Mucosa of stomach (tissue), 1 donor: Measurements from ENCODE around the gene MRPL11.

Source experiments
- H3K27me3 ChIP-seq: one replicate; pipeline ENCODE4 v1.7.0; 2013; ENCODE audit warnings: mild to moderate bottlenecking, low read length; ENCODE audit not compliant: control insufficient read depth, insufficient read depth
- H3K36me3 ChIP-seq: one replicate; pipeline ENCODE4 v1.7.0; 2013; ENCODE audit warnings: low read length; ENCODE audit not compliant: control insufficient read depth, insufficient read depth
- H3K4me1 ChIP-seq: one replicate; pipeline ENCODE4 v1.7.0; 2013; ENCODE audit warnings: mild to moderate bottlenecking, low read length; ENCODE audit not compliant: control insufficient read depth, insufficient read depth
- H3K4me3 ChIP-seq: one replicate; pipeline ENCODE4 v1.7.0; 2013; ENCODE audit warnings: low read length
- H3K9ac ChIP-seq: one replicate; pipeline ENCODE4 v1.7.0; 2013; ENCODE audit warnings: mild to moderate bottlenecking, low read length, moderate library complexity
- H3K9me3 ChIP-seq: one replicate; pipeline ENCODE4 v1.7.0; 2013; ENCODE audit warnings: mild to moderate bottlenecking, low read length, moderate library complexity; ENCODE audit not compliant: control insufficient read depth
- donor health status: Pancreatic carcinoma.

The MRPL11 gene

DNA sequence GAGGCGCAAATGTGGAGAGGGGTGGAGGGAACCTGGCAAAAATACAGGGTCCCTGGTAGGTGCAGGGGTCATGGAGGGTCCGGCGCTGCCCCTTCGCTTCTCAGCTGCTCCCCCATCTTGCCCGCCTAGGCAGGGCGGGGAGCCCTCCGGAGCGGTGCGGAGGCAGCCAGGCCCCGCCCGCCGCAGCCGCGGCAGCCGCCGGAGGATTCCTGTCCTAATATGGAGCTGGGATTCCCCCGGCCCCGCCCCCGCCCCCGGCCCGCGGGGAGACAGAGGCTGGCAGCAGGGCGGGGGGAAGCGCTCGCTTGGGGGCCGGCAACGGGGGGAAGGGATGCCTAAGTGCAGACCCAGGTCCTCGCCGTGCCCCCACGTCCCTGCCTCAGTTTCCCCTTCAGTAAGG lies 18.8 kb downstream of the MRPL11 start:
- no peak overlapping the region for H3K4me3 ChIP-seq

DNA sequence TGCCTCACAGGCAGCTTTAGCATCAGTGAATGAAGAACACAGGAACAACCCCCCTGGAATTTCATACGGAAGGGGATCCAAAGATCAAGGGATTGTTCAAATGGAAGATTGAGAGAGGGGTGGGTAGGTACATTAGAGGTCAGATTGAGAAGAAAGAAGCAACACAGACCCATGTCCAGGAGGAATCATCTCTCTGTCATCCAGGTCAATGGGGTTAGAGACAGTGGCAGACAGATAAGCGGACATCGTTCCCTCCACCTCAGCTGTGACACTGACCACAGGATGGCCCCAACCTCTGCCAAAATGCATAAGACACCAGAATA lies 19.7 kb downstream of the MRPL11 start:
- no peak overlapping the region for H3K9ac ChIP-seq
- H3K9me3 ChIP-seq, result no peaks in the 10 kb centered on the region
- no peak overlapping the region for H3K4me3 ChIP-seq
- H3K4me1 ChIP-seq, result peaks cover 12% of the 10 kb centered on the region
- H3K27me3 ChIP-seq, result peaks cover 24% of the 10 kb centered on the region
- H3K36me3 ChIP-seq, result no peaks in the 10 kb centered on the region

More for the DNA sequence above, 18.8 kb downstream of the MRPL11 start:
- no peak overlapping the region for H3K9ac ChIP-seq
- no peaks in the 10 kb centered on the region for H3K9me3 ChIP-seq
- peaks cover 12% of the 10 kb centered on the region for H3K4me1 ChIP-seq
- no peaks in the 10 kb centered on the region for H3K36me3 ChIP-seq
- H3K27me3 ChIP-seq, result peaks cover 24% of the 10 kb centered on the region

DNA sequence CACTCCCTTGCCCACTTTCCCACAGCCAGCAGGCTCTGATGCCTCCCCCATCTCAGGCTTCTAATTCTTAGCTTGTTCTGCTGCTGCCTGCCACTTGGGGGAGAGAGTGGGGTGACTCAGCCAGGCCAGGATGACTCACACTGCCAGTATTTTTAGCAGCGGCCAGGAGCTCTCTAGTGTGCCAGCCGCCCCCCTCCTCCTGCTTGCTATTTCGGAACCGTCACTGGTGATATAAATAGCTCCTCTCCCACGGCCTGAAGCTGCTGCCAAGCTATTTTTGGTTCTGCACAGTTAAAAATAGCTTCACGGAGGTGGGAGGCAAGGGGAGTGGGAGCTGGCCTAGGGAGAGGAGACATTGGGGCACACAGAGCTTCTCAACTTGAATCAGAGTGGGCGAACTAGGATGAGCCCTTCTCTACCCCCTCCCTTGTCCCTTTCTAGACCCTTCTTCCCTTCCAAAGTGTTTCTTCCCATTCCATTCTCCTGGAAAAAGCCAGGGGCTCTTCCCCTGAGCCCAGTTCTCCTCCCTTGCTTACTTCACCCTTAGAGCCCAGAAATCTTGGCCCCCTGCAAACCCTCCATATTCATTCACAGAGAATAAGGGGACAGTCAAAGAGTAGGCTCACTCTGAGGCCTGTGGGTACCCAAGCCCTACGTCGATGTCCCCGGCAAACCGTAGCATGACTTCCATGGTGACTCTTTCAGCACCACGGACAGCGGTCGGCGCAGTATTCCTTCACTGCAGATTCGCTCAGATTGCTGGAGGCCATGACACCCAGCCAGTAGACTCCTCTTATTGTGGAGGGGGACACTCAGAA lies 20.3 kb downstream of the MRPL11 start:
- Histone ChIP-seq H3K4me3 (no peak overlapping the region), H3K36me3 (no peaks in the 10 kb centered on the region), H3K4me1 (peaks cover 12% of the 10 kb centered on the region), H3K27me3 (peaks cover 24% of the 10 kb centered on the region), H3K9me3 (no peaks in the 10 kb centered on the region), H3K9ac (no peak overlapping the region)

DNA sequence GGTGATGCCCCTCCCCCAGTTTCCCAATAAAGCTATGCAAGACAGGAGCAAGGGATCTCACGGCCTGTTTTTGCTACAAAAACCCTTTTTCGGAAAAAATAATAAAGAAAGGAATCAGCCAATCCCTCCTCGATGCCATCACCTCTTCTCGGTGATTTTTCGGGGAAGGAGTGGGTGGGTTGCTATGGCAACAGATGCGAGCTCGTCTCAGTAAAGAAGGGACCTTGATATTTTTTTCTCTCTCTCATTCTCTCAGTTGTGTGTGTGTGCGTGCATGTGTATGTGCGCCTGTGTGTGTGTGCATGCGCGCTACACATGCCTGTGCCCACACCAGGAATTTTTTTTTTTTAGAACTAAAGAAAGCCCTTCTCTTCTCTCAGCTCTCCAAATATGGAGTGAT lies 21.6 kb downstream of the MRPL11 start:
- no peaks in the 10 kb centered on the region for H3K36me3 ChIP-seq
- H3K4me3 ChIP-seq, result no peak overlapping the region
- H3K4me1 ChIP-seq, result peaks cover 12% of the 10 kb centered on the region
- no peaks in the 10 kb centered on the region for H3K9me3 ChIP-seq
- no peak overlapping the region for H3K9ac ChIP-seq
- peaks cover 24% of the 10 kb centered on the region for H3K27me3 ChIP-seq

DNA sequence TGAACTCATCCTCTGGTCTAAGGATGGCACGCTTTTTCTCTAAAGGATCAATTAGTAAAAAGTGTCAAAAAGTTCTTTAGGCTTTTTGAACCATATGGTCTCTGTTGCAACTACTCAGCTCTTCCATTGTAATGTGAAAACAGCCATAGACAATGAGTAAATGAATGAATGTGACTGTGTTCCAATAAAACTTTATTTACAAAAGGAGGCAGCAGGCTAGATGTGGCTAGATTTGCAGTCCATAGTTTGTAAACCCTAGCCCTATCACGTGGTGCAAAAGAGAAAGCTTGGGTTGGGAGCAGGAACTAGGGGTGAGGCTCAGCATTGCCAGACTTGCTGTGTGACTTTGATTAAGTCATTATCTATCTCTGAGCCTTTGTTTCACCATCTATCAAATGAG lies 23.2 kb downstream of the MRPL11 start:
- peaks cover 24% of the 10 kb centered on the region for H3K27me3 ChIP-seq
- H3K4me3 ChIP-seq, result no peak overlapping the region
- no peaks in the 10 kb centered on the region for H3K36me3 ChIP-seq
- no peaks in the 10 kb centered on the region for H3K9me3 ChIP-seq
- H3K9ac ChIP-seq, result no peak overlapping the region
- peaks cover 11% of the 10 kb centered on the region for H3K4me1 ChIP-seq

DNA sequence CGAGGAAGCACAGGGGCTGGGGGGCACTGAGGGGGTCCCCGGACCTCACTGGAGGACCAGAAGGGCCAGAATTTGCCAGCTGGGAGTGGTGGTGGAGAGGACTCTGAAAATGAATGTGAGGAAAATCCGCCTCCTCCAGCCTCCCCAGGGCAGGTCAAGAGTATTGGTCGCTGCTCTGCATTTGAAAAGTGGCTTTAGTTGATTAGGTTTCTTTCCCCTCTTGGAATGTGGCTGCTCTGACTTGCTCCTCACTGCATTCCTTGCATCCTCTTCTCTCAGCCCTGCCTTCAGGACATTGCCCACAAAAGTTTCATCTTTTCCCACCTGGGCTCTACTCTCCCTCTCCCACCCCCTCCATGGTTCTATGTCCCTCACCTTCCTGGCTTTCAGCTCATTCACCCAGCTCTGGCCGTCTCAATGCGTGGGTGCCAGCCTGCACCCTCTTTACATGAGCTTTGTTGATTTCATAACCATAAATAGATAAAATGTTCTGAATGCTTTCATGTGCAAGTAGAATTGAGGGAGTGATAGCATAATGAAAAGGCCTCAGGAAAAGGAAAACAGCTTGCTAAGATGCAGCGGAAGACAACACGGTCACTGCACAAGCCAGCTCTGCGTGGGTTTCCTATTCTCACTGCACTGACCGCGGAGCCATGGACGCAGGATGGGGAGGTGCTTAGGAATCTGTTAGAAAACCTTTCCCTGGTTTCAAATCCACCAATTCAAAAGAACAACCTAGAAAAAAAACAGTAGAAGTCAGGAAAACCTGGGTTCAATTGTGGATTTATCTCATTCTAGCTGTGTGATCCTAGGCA lies 24.3 kb downstream of the MRPL11 start:
- Histone ChIP-seq H3K4me1 (peaks cover 8% of the 10 kb centered on the region), H3K27me3 (peaks cover 21% of the 10 kb centered on the region)

DNA sequence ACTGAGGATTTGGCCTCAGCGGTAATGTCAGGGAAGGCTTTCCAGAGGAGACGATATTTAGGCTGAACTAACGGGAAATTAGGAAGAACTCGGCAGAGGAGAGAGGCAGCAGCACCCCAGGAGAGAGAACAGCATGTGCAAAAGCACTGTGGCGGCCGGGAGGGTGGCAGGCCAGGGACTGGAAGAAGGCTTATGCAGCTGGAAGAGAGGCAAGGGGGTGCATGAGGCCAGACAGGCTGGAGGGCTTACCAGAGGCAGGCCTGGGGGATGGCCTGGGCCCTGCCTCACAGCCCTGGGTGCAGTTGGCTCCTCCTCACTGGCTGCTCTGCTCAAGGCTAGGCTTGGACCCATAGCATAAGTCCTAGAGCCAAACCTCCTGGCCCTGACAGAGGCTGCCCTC lies 25.5 kb downstream of the MRPL11 start:
- H3K9ac ChIP-seq, result no peak overlapping the region
- H3K9me3 ChIP-seq, result no peaks in the 10 kb centered on the region
- H3K36me3 ChIP-seq, result no peaks in the 10 kb centered on the region
- no peak overlapping the region for H3K4me3 ChIP-seq
- H3K4me1 ChIP-seq, result no peaks in the 10 kb centered on the region
- peaks cover 17% of the 10 kb centered on the region for H3K27me3 ChIP-seq

More for the DNA sequence above, 24.3 kb downstream of the MRPL11 start:
- H3K36me3 ChIP-seq, result no peaks in the 10 kb centered on the region
- H3K9me3 ChIP-seq, result no peaks in the 10 kb centered on the region
- H3K4me3 ChIP-seq, result no peak overlapping the region
- no peak overlapping the region for H3K9ac ChIP-seq

DNA sequence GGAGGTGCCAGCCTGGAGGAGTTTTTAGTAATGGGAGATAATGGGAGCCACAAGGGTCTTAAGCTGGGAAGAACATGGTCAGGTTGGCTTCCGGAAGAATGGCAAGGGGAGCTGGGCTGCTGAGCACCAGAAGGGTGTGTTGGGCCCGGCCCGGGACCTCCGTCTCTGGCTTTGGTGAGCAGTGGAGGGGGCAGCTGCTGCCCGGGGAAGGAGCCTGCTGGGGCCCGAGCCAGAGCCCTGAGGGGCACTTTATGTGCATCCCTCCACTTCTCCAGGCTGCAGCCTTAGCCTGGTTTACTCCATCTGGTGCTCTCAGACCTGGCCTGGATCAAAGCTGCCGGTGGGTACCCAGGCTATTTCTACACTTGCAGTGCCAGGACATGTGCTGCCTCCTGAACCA lies 26.5 kb downstream of the MRPL11 start:
- Histone ChIP-seq H3K4me1 (no peaks in the 10 kb centered on the region), H3K36me3 (no peaks in the 10 kb centered on the region), H3K9ac (no peak overlapping the region), H3K27me3 (peaks cover 15% of the 10 kb centered on the region), H3K4me3 (no peak overlapping the region), H3K9me3 (no peaks in the 10 kb centered on the region)

DNA sequence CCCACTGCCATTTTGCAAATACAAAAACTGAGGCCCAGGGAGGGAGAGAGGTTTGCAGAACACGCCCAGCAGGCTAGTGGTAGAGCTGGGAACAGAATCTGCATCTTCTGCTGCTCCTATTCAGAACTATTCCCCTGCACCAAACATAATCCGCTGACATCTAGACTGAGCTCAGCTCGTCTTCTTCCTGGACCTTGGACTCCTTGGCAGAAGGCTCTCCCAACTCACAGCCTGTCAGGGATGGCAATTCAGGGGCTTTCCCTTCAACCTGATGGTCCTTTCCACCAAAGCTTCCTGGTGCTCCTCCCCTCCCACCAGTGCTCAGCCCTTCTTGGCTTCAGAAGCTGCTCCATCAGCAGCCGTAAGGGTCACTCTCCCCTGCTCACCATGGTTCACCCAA lies 27.3 kb downstream of the MRPL11 start:
- Histone ChIP-seq H3K36me3 (no peaks in the 10 kb centered on the region), H3K4me3 (no peak overlapping the region), H3K9me3 (no peaks in the 10 kb centered on the region), H3K4me1 (no peaks in the 10 kb centered on the region), H3K9ac (no peak overlapping the region), H3K27me3 (peaks cover 15% of the 10 kb centered on the region)

DNA sequence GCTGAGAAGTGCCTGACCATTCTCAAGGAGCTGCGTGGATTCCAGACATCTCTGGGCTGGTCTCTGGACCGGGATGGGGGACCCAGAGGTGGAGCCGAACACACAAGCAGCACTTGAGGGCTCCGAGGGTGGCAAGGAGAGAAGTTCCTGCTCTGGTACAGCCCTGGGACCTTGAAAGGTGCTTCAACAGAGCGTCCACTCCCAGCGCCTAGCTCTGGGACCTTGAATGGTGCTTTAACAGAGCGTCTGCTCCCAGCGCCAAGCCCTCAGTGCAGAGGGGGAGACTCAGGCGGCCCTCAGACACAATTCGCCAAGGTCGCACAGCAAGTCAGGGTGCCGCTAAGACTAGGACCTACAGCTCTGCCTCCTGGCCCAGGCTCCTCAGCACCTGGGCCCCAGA lies 28.5 kb downstream of the MRPL11 start:
- H3K27me3 ChIP-seq, result peaks cover 15% of the 10 kb centered on the region
- H3K9me3 ChIP-seq, result no peaks in the 10 kb centered on the region
- no peaks in the 10 kb centered on the region for H3K36me3 ChIP-seq
- no peak overlapping the region for H3K9ac ChIP-seq
- H3K4me3 ChIP-seq, result no peak overlapping the region
- no peaks in the 10 kb centered on the region for H3K4me1 ChIP-seq

DNA sequence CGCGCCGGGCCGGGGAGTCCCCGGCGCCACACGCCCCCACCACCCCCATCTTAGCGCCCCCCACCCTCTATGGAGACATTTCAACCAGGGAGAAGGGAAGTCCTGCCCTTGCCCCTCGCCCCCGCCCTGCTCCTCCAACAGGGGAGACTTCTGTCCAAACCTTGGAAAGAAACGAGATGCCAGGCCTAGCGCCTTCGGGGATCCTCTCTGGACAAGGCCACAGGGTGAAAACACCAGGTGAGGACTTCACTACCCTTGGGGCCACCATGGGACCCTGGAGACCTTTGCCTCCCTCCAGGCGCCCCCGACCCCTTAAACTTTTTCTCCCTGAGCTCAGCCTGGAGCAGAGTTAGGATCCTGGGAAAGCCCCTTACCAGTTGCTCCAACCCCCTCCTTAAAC lies 29.4 kb downstream of the MRPL11 start:
- Histone ChIP-seq H3K36me3 (no peaks in the 10 kb centered on the region), H3K9me3 (no peaks in the 10 kb centered on the region), H3K4me1 (no peaks in the 10 kb centered on the region), H3K9ac (peak overlapping the region; percentile 22), H3K4me3 (no peak overlapping the region), H3K27me3 (peaks cover 21% of the 10 kb centered on the region)

DNA sequence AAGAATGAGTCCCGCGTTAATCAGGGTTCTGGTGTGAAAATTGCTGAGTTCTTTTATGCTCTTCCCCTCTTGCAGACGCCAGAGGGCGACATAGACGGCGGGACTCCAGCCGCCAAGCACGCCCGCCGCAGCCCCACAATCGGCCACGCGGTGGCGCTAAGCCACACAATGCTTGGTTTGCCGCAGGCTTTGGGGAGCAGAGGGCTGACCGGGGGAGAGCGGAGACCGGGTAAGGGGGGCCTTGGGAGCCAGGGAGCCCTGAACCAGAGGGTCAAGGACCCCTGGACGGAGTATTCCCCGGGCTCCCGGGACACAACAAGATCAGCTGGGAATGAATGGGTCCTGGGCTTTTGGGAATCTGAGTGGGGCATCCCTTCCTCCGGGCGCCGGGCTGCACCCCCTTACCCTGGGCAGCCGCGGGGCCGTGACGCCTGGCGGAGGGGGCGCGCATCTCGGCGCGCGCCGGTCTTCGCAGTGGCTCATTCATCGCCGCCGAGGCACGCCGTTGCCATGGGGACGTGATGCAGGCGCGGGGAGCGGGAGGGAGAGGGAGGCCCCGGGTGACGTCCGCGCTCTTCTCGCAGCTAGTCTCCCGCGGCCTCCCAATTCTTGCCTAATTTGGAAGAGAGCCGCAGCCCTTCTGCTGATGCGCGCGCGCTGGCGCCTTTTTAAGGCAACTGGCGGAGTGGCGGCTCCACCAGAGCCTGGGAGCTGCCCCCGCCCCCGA lies 30.0 kb downstream of the MRPL11 start:
- Histone ChIP-seq H3K4me3 (no peak overlapping the region), H3K36me3 (no peaks in the 10 kb centered on the region), H3K4me1 (no peaks in the 10 kb centered on the region), H3K9ac (no peak overlapping the region), H3K9me3 (no peaks in the 10 kb centered on the region), H3K27me3 (peaks cover 22% of the 10 kb centered on the region)
